ENCODE results near the gene P3H2.

P3H2 gene

GRCh38 chr3:190124067-190124466, 3.4 kb upstream of the P3H2 start:
- Histone ChIP-seq H3K4me1 (ENCODE audit: control insufficient read depth, low read depth, low read length) (peaks cover 4% of the 10 kb centered on the region), H3K27ac (ENCODE audit: low read length) (no peak overlapping the region), H3K27me3 (ENCODE audit: control insufficient read depth, insufficient read depth, low read length) (peaks cover 24% of the 10 kb centered on the region), H3K9me3 (ENCODE audit: control insufficient read depth, low read depth, low read length) (no peaks in the 10 kb centered on the region), H3K9ac (ENCODE audit: low read length) (no peak overlapping the region), H3K4me3 (ENCODE audit: low read length) (no peak overlapping the region), H3K36me3 (ENCODE audit: control insufficient read depth, low read depth, low read length) (no peaks in the 10 kb centered on the region)

- Histone ChIP-seq H3K36me3 (ENCODE audit: control insufficient read depth, low read depth, low read length) (no peaks in the 10 kb centered on the region), H3K9me3 (ENCODE audit: control insufficient read depth, low read depth, low read length) (no peaks in the 10 kb centered on the region), H3K9ac (ENCODE audit: low read length) (no peak overlapping the region), H3K27ac (ENCODE audit: low read length) (no peak overlapping the region), H3K4me1 (ENCODE audit: control insufficient read depth, low read depth, low read length) (peaks cover 15% of the 10 kb centered on the region), H3K4me3 (ENCODE audit: low read length) (no peak overlapping the region), H3K27me3 (ENCODE audit: control insufficient read depth, insufficient read depth, low read length) (peaks cover 24% of the 10 kb centered on the region)
Measured at GRCh38 chr3:190122198-190122771, 1.6 kb upstream of the P3H2 start.

- H3K27ac ChIP-seq (ENCODE audit: low read length), result no peak overlapping the region
- no peaks in the 10 kb centered on the region for H3K9me3 ChIP-seq (ENCODE audit: control insufficient read depth, low read depth, low read length)
- no peak overlapping the region for H3K4me3 ChIP-seq (ENCODE audit: low read length)
- H3K4me1 ChIP-seq (ENCODE audit: control insufficient read depth, low read depth, low read length), result peaks cover 24% of the 10 kb centered on the region
- no peaks in the 10 kb centered on the region for H3K36me3 ChIP-seq (ENCODE audit: control insufficient read depth, low read depth, low read length)
- H3K27me3 ChIP-seq (ENCODE audit: control insufficient read depth, insufficient read depth, low read length), result peaks cover 24% of the 10 kb centered on the region
- H3K9ac ChIP-seq (ENCODE audit: low read length), result no peak overlapping the region
Measured at GRCh38 chr3:190121383-190121782, 686 bp upstream of the P3H2 start.

GRCh38 chr3:190121061-190121377, 322 bp upstream of the P3H2 start:
- Histone ChIP-seq H3K27me3 (ENCODE audit: control insufficient read depth, insufficient read depth, low read length) (peaks cover 24% of the 10 kb centered on the region), H3K4me1 (ENCODE audit: control insufficient read depth, low read depth, low read length) (peaks cover 26% of the 10 kb centered on the region), H3K9me3 (ENCODE audit: control insufficient read depth, low read depth, low read length) (no peaks in the 10 kb centered on the region), H3K4me3 (ENCODE audit: low read length) (peak overlapping the region; percentile 81), H3K9ac (ENCODE audit: low read length) (no peak overlapping the region), H3K27ac (ENCODE audit: low read length) (no peak overlapping the region), H3K36me3 (ENCODE audit: control insufficient read depth, low read depth, low read length) (no peaks in the 10 kb centered on the region)

- H3K36me3 ChIP-seq (ENCODE audit: control insufficient read depth, low read depth, low read length), result no peaks in the 10 kb centered on the region
- H3K27ac ChIP-seq (ENCODE audit: low read length), result no peak overlapping the region
- peaks cover 24% of the 10 kb centered on the region for H3K27me3 ChIP-seq (ENCODE audit: control insufficient read depth, insufficient read depth, low read length)
- H3K9ac ChIP-seq (ENCODE audit: low read length), result peak overlapping the region; percentile 41
- H3K9me3 ChIP-seq (ENCODE audit: control insufficient read depth, low read depth, low read length), result no peaks in the 10 kb centered on the region
- H3K4me1 ChIP-seq (ENCODE audit: control insufficient read depth, low read depth, low read length), result peaks cover 37% of the 10 kb centered on the region
- H3K4me3 ChIP-seq (ENCODE audit: low read length), result peak overlapping the region; percentile 81
Measured at GRCh38 chr3:190119461-190120268, 1.0 kb downstream of the P3H2 start.

GRCh38 chr3:190118438-190118837, 2.3 kb downstream of the P3H2 start:
- Histone ChIP-seq H3K9ac (ENCODE audit: low read length) (no peak overlapping the region), H3K27ac (ENCODE audit: low read length) (no peak overlapping the region), H3K4me1 (ENCODE audit: control insufficient read depth, low read depth, low read length) (peaks cover 37% of the 10 kb centered on the region), H3K36me3 (ENCODE audit: control insufficient read depth, low read depth, low read length) (no peaks in the 10 kb centered on the region), H3K4me3 (ENCODE audit: low read length) (peak overlapping the region; percentile 29), H3K9me3 (ENCODE audit: control insufficient read depth, low read depth, low read length) (no peaks in the 10 kb centered on the region), H3K27me3 (ENCODE audit: control insufficient read depth, insufficient read depth, low read length) (peaks cover 24% of the 10 kb centered on the region)

- Histone ChIP-seq H3K9me3 (ENCODE audit: control insufficient read depth, low read depth, low read length) (no peaks in the 10 kb centered on the region), H3K27me3 (ENCODE audit: control insufficient read depth, insufficient read depth, low read length) (peaks cover 24% of the 10 kb centered on the region), H3K9ac (ENCODE audit: low read length) (no peak overlapping the region), H3K27ac (ENCODE audit: low read length) (no peak overlapping the region), H3K36me3 (ENCODE audit: control insufficient read depth, low read depth, low read length) (no peaks in the 10 kb centered on the region), H3K4me1 (ENCODE audit: control insufficient read depth, low read depth, low read length) (peaks cover 37% of the 10 kb centered on the region), H3K4me3 (ENCODE audit: low read length) (peak overlapping the region; percentile 29)
Measured at GRCh38 chr3:190117981-190118380, 2.7 kb downstream of the P3H2 start.

GRCh38 chr3:190116551-190117067, 4.1 kb downstream of the P3H2 start:
- Histone ChIP-seq H3K4me1 (ENCODE audit: control insufficient read depth, low read depth, low read length) (peaks cover 33% of the 10 kb centered on the region), H3K27ac (ENCODE audit: low read length) (no peak overlapping the region), H3K9me3 (ENCODE audit: control insufficient read depth, low read depth, low read length) (no peaks in the 10 kb centered on the region), H3K27me3 (ENCODE audit: control insufficient read depth, insufficient read depth, low read length) (peaks cover 14% of the 10 kb centered on the region), H3K9ac (ENCODE audit: low read length) (no peak overlapping the region), H3K36me3 (ENCODE audit: control insufficient read depth, low read depth, low read length) (no peaks in the 10 kb centered on the region), H3K4me3 (ENCODE audit: low read length) (no peak overlapping the region)

GRCh38 chr3:190110826-190111225, 9.9 kb downstream of the P3H2 start:
- Histone ChIP-seq H3K36me3 (ENCODE audit: control insufficient read depth, low read depth, low read length) (no peaks in the 10 kb centered on the region), H3K27me3 (ENCODE audit: control insufficient read depth, insufficient read depth, low read length) (no peaks in the 10 kb centered on the region), H3K9ac (ENCODE audit: low read length) (no peak overlapping the region), H3K27ac (ENCODE audit: low read length) (no peak overlapping the region), H3K4me3 (ENCODE audit: low read length) (no peak overlapping the region), H3K9me3 (ENCODE audit: control insufficient read depth, low read depth, low read length) (no peaks in the 10 kb centered on the region), H3K4me1 (ENCODE audit: control insufficient read depth, low read depth, low read length) (peaks cover 12% of the 10 kb centered on the region)

- Histone ChIP-seq H3K27me3 (ENCODE audit: control insufficient read depth, insufficient read depth, low read length) (no peaks in the 10 kb centered on the region), H3K4me3 (ENCODE audit: low read length) (no peak overlapping the region), H3K36me3 (ENCODE audit: control insufficient read depth, low read depth, low read length) (no peaks in the 10 kb centered on the region), H3K27ac (ENCODE audit: low read length) (no peak overlapping the region), H3K4me1 (ENCODE audit: control insufficient read depth, low read depth, low read length) (peaks cover 3% of the 10 kb centered on the region), H3K9ac (ENCODE audit: low read length) (no peak overlapping the region), H3K9me3 (ENCODE audit: control insufficient read depth, low read depth, low read length) (no peaks in the 10 kb centered on the region)
Measured at GRCh38 chr3:190109441-190109840, 11.3 kb downstream of the P3H2 start.

GRCh38 chr3:190108804-190109203, 11.9 kb downstream of the P3H2 start:
- Histone ChIP-seq H3K9ac (ENCODE audit: low read length) (no peak overlapping the region), H3K27me3 (ENCODE audit: control insufficient read depth, insufficient read depth, low read length) (no peaks in the 10 kb centered on the region), H3K4me1 (ENCODE audit: control insufficient read depth, low read depth, low read length) (peaks cover 3% of the 10 kb centered on the region), H3K4me3 (ENCODE audit: low read length) (no peak overlapping the region), H3K27ac (ENCODE audit: low read length) (no peak overlapping the region), H3K9me3 (ENCODE audit: control insufficient read depth, low read depth, low read length) (no peaks in the 10 kb centered on the region), H3K36me3 (ENCODE audit: control insufficient read depth, low read depth, low read length) (no peaks in the 10 kb centered on the region)

- peaks cover 25% of the 10 kb centered on the region for H3K4me1 ChIP-seq (ENCODE audit: control insufficient read depth, low read depth, low read length)
- no peak overlapping the region for H3K27ac ChIP-seq (ENCODE audit: low read length)
- H3K36me3 ChIP-seq (ENCODE audit: control insufficient read depth, low read depth, low read length), result no peaks in the 10 kb centered on the region
- no peak overlapping the region for H3K9ac ChIP-seq (ENCODE audit: low read length)
- H3K4me3 ChIP-seq (ENCODE audit: low read length), result no peak overlapping the region
- no peaks in the 10 kb centered on the region for H3K27me3 ChIP-seq (ENCODE audit: control insufficient read depth, insufficient read depth, low read length)
- H3K9me3 ChIP-seq (ENCODE audit: control insufficient read depth, low read depth, low read length), result no peaks in the 10 kb centered on the region
Measured at GRCh38 chr3:190105876-190106275, 14.8 kb downstream of the P3H2 start.

Data from iPS-18a (cell line).